CD14-positive monocyte (primary cell): Measurements from ENCODE around the gene PTGES3L. TPM values are rescaled to one million over a fixed set of nuclear protein-coding genes. Genes with fewer than 3 reads are reported as not detected.
"Not testable (repeated sequence)": the region's sequence is repeated elsewhere in the genome, so short reads cannot be mapped to it uniquely, and the experiment has no call there.

Experiments used
- DNase-seq, 3 donors: peaks; one replicate each; pipeline ENCODE4 v3.0.0-alpha.2; 2011 to 2022
- H2AFZ ChIP-seq: 2 replicates; pipeline ENCODE4 v1.6.0; 2012; ENCODE audit warnings: mild to moderate bottlenecking, low read depth, low read length, inconsistent platforms; ENCODE audit not compliant: insufficient read depth, poor library complexity, severe bottlenecking
- H3K27ac ChIP-seq, 2 donors: 1 replicate in 1 of 2; 2 replicates in 1 of 2; pipeline ENCODE4 v1.5.1; 2012 to 2013; ENCODE audit warnings: low read length in 2 of 2, control low read depth in 1 of 2, inconsistent platforms in 1 of 2, low read depth in 1 of 2, mild to moderate bottlenecking in 1 of 2
- H3K27me3 ChIP-seq, 2 donors: one replicate each; pipeline versions ENCODE4 v1.6.0 to v1.6.1; 2011 to 2013; ENCODE audit warnings: low read length in 2 of 2; ENCODE audit not compliant: control insufficient read depth in 2 of 2, insufficient read depth in 2 of 2
- H3K36me3 ChIP-seq, 2 donors: replicated peaks in 1 of 2; 1 replicate in 1 of 2; 2 replicates in 1 of 2; pipeline versions ENCODE4 v1.5.1 to v1.6.1; 2012 to 2013; ENCODE audit warnings: low read length in 2 of 2, control low read depth in 1 of 2, inconsistent platforms in 1 of 2, mild to moderate bottlenecking in 1 of 2; ENCODE audit not compliant: insufficient read depth in 2 of 2, control insufficient read depth in 1 of 2
- H3K4me1 ChIP-seq, 2 donors: 1 replicate in 1 of 2; 2 replicates in 1 of 2; pipeline versions ENCODE4 v1.5.1 to v1.6.1; 2012 to 2013; ENCODE audit warnings: low read length in 2 of 2, control low read depth in 1 of 2, inconsistent platforms in 1 of 2, mild to moderate bottlenecking in 1 of 2, moderate library complexity in 1 of 2; ENCODE audit not compliant: insufficient read depth in 2 of 2, control insufficient read depth in 1 of 2
- H3K4me2 ChIP-seq: replicated peaks from 2 replicates; pipeline ENCODE3; 2012; ENCODE audit warnings: low read length, moderate library complexity, mild to moderate bottlenecking; ENCODE audit not compliant: poor library complexity, severe bottlenecking; ENCODE audit errors: extremely low read depth
- H3K4me3 ChIP-seq, 3 experiments: fragments of 200-600 bp in 1 of 3; sonication (generic) in 1 of 3; replicated peaks in 1 of 3; 1 replicate in 2 of 3; 2 replicates in 1 of 3; pipeline ENCODE4 v1.5.1; 2011 to 2013; ENCODE audit warnings: low read length in 3 of 3, mild to moderate bottlenecking in 3 of 3, control low read depth in 2 of 3, low read depth in 2 of 3, inconsistent platforms in 1 of 3, moderate library complexity in 1 of 3
- H3K79me2 ChIP-seq: 2 replicates; pipeline ENCODE4 v1.6.0; 2012; ENCODE audit warnings: mild to moderate bottlenecking, control low read depth, inconsistent platforms, low read length, moderate library complexity; ENCODE audit not compliant: insufficient read depth
- H3K9ac ChIP-seq: 2 replicates; pipeline ENCODE4 v1.6.0; 2017; ENCODE audit warnings: low read length, mild to moderate bottlenecking; ENCODE audit not compliant: insufficient read depth, poor library complexity, severe bottlenecking
- H3K9me3 ChIP-seq, 2 donors: replicated peaks in 1 of 2; 1 replicate in 1 of 2; 2 replicates in 1 of 2; pipeline versions ENCODE4 v1.5.1 to v1.6.1; 2012 to 2013; ENCODE audit warnings: low read length in 2 of 2, control low read depth in 1 of 2; ENCODE audit not compliant: control insufficient read depth in 1 of 2, insufficient read depth in 1 of 2
- H4K20me1 ChIP-seq: 2 replicates; pipeline ENCODE4 v1.6.0; 2012; ENCODE audit warnings: mild to moderate bottlenecking, low read length, control low read depth, moderate library complexity; ENCODE audit not compliant: insufficient read depth
- H3K27ac Mint-ChIP-seq, 7 donors: one replicate each; pipeline ENCODE4 v1.8.0; 2020; ENCODE audit warnings: mild to moderate bottlenecking in 7 of 7, mixed read lengths in 7 of 7, moderate library complexity in 6 of 7, inconsistent platforms in 2 of 7
- H3K27me3 Mint-ChIP-seq, 3 donors: one replicate each; pipeline ENCODE4 v1.8.0; 2021 to 2022; ENCODE audit warnings: low read depth in 3 of 3, mild to moderate bottlenecking in 3 of 3, mixed read lengths in 3 of 3, moderate library complexity in 3 of 3, inconsistent platforms in 1 of 3
- H3K36me3 Mint-ChIP-seq, 2 donors: one replicate each; pipeline ENCODE4 v1.8.0; 2020; ENCODE audit warnings: mixed read lengths in 2 of 2, inconsistent platforms in 1 of 2, mild to moderate bottlenecking in 1 of 2
- H3K4me1 Mint-ChIP-seq: one replicate; pipeline ENCODE4 v1.8.0; 2020; ENCODE audit warnings: mild to moderate bottlenecking, mixed read lengths
- H3K4me3 Mint-ChIP-seq, 2 donors: one replicate each; pipeline ENCODE4 v1.8.0; 2020; ENCODE audit warnings: mild to moderate bottlenecking in 2 of 2, mixed read lengths in 2 of 2, moderate library complexity in 1 of 2
- H3K9me3 Mint-ChIP-seq, 7 donors: one replicate each; pipeline ENCODE4 v1.8.0; 2020 to 2022; ENCODE audit warnings: mixed read lengths in 7 of 7, mild to moderate bottlenecking in 6 of 7, moderate library complexity in 6 of 7, inconsistent platforms in 2 of 7
- WGBS: methylation state at CpG from one replicate; pipeline ENCODE4 v1.1.5; 2013; ENCODE audit warnings: missing lambda C conversion rate; ENCODE audit not compliant: insufficient coverage; 5-methylcytosine and 5-hydroxymethylcytosine counted together
- intact Hi-C, 2 donors: fragments of 100-400 bp; cut with micrococcal nuclease; formaldehyde crosslinking; loops; one replicate each; pipeline versions ENCODE4 v1.15.0 to v1.15.1; 2023
- polyA plus RNA-seq, 3 donors: library from polyadenylated mRNA; depleted of rRNA in 1 of 3; unstranded in 2 of 3; stranded (reverse) in 1 of 3; fragments of 300-500 nt in 2 of 3; fragments of >200 nt in 1 of 3; fragmentation: Illumina TruSeq in 2 of 3; gene quantifications; 1 replicate in 2 of 3; 2 replicates in 1 of 3; pipeline ENCODE4 v1.2.3, GENCODE V29; 2012 to 2021
- TF ChIP-seq, protein P1 (sequence below): fragments of 200-600 bp; IDR thresholded peaks from one replicate; pipeline ENCODE4 v1.8.0; 2022; ENCODE audit warnings: antibody characterized with exemption, mild to moderate bottlenecking

PTGES3L gene
- polyA plus RNA-seq, 3 donors, result 0.32 TPM; not detected in 2

DNA sequence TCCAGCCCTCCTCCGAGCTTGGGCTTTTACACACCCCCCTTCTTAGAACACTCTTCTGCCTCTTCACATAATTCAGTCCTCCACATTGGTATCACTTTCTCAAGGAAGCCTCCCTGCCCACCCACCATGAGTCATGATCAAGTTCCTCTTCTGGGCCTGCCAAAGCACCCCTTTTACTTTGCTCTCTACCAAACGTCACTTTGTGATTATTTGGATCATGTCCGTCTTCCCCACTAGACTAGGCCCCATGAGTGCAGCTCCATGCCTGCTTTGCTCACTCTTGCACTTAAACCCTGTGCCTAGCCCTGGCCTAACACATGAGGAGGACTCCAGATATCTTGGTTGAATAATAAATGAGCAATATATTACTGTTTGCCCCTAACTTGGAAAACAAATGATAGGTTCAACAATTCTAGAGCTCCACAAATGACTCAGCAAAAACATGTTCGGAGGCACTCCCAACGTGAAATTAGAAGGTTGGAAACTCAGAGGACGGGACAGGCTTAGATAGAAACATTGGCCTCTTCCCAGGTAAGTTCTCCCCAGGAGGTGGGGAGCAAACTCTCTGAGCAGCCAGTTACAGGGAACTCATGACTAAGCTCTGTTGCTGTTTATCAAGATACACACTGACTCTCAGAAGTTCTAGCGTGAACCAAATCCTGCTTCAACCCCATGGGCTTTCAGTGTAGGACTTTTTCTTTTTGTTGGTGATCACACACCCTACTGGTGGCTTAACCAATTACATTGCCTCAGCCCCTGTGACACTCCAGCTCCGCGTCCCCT lies 51.0 kb downstream of the PTGES3L start:
- TF ChIP-seq, protein P1, sequence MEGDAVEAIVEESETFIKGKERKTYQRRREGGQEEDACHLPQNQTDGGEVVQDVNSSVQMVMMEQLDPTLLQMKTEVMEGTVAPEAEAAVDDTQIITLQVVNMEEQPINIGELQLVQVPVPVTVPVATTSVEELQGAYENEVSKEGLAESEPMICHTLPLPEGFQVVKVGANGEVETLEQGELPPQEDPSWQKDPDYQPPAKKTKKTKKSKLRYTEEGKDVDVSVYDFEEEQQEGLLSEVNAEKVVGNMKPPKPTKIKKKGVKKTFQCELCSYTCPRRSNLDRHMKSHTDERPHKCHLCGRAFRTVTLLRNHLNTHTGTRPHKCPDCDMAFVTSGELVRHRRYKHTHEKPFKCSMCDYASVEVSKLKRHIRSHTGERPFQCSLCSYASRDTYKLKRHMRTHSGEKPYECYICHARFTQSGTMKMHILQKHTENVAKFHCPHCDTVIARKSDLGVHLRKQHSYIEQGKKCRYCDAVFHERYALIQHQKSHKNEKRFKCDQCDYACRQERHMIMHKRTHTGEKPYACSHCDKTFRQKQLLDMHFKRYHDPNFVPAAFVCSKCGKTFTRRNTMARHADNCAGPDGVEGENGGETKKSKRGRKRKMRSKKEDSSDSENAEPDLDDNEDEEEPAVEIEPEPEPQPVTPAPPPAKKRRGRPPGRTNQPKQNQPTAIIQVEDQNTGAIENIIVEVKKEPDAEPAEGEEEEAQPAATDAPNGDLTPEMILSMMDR, result peak; percentile 84
- peak overlapping the region; percentile 96 to 99 (median 98) for H3K27ac Mint-ChIP-seq
- H2AFZ ChIP-seq, result peak overlapping the region; percentile 67
- peak overlapping the region; percentile 63 to 84 for H3K4me3 Mint-ChIP-seq
- H3K9me3 Mint-ChIP-seq, result no peaks in the 10 kb centered on the region
- peaks cover 20 to 23% of the 10 kb centered on the region in 2 donors for H3K4me1 ChIP-seq
- peak overlapping the region; percentile 90 to 96 for H3K27ac ChIP-seq
- H3K27me3 Mint-ChIP-seq, result peaks cover 0 to 5% (median under 1%) of the 10 kb centered on the region in 3 donors
- H3K36me3 ChIP-seq, result no peaks in the 10 kb centered on the region
- H3K36me3 Mint-ChIP-seq, result no peaks in the 10 kb centered on the region
- 5% methylated on average over 6 of the region's 9 CpGs for WGBS
- H3K4me2 ChIP-seq, result peak overlapping the region; percentile 67
- H3K4me1 Mint-ChIP-seq, result peaks cover 17% of the 10 kb centered on the region
- H3K4me3 ChIP-seq, result peak overlapping the region; percentile 29 to 65 (median 46)
- H3K27me3 ChIP-seq, result no peaks in the 10 kb centered on the region
- no peaks in the 10 kb centered on the region for H3K9me3 ChIP-seq
- intact Hi-C loops, result no loop called here
- no peaks in the 10 kb centered on the region for H3K79me2 ChIP-seq
- peak overlapping the region; percentile 71 for H3K9ac ChIP-seq
- peak; percentile 87 to 94 (median 89) for DNase-seq
- no peaks in the 10 kb centered on the region for H4K20me1 ChIP-seq

DNA sequence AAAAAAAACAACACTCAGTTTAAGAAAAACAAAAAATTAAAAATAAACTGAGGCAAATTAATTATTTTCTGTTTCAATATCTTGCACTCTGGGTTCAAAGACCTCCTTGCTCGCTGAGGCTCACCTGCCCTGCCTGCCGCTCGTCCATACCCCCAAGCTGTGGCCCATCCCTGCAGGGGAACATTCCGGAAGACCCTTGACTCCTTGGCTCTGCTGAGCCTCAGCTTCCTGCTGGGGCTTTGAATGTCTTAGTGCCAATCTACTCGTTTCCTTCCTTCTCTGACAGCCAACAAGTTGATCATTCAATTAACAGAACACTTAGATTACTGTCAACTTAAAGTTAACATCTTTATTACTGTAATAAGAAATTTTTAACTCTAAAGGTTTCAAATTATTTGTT lies 55.0 kb downstream of the PTGES3L start:
- WGBS, result 20% methylated on average over 1 of the region's 5 CpGs
- no peaks in the 10 kb centered on the region for H4K20me1 ChIP-seq
- peak overlapping the region; percentile 73 for H2AFZ ChIP-seq
- no peak for DNase-seq
- TF ChIP-seq, protein P1, result no peak
- H3K36me3 Mint-ChIP-seq, result no peaks in the 10 kb centered on the region
- no peak overlapping the region for H3K4me3 ChIP-seq
- no peak overlapping the region for H3K4me2 ChIP-seq
- H3K4me1 Mint-ChIP-seq, result peaks cover 17% of the 10 kb centered on the region
- H3K27me3 ChIP-seq, result no peaks in the 10 kb centered on the region
- peaks cover 20 to 23% of the 10 kb centered on the region in 2 donors for H3K4me1 ChIP-seq
- H3K36me3 ChIP-seq, result no peaks in the 10 kb centered on the region
- H3K27ac ChIP-seq, result no peak overlapping the region
- no peaks in the 10 kb centered on the region for H3K27me3 Mint-ChIP-seq
- no peak overlapping the region for H3K9ac ChIP-seq
- H3K27ac Mint-ChIP-seq, result no peak overlapping the region
- no peaks in the 10 kb centered on the region for H3K9me3 Mint-ChIP-seq
- no peak overlapping the region for H3K4me3 Mint-ChIP-seq
- H3K79me2 ChIP-seq, result no peaks in the 10 kb centered on the region
- no peaks in the 10 kb centered on the region for H3K9me3 ChIP-seq
- intact Hi-C loops, result no loop called here

DNA sequence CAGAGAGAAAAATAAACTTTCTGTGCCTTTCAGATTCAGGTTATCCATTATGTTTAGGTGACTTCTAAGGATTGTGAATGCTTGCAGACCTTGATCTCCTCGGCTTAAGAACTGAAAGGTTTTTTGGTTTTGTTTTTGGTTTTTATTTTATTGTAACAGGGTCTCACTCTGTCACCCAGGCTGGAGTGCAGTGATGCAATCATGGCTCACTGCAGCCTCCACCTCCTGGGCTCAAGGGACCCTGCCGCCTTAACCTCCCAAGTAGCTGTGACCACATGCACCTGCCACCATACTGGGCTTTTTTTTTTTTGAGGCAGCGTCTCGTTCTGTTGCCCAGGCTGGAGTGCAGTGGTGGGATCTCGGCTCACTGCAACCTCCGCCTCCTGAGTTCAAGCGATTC lies 56.4 kb downstream of the PTGES3L start:
- H3K4me3 Mint-ChIP-seq, H3K27ac ChIP-seq, DNase-seq, H3K36me3 ChIP-seq, H3K27me3 ChIP-seq, H3K36me3 Mint-ChIP-seq, H3K27me3 Mint-ChIP-seq, H3K9me3 Mint-ChIP-seq, H3K4me1 Mint-ChIP-seq, H3K4me3 ChIP-seq, H3K9me3 ChIP-seq, H3K4me2 ChIP-seq, H3K79me2 ChIP-seq, H4K20me1 ChIP-seq, H2AFZ ChIP-seq, H3K27ac Mint-ChIP-seq, intact Hi-C loops, H3K9ac ChIP-seq: not testable (repeated sequence)
- peaks cover 12 to 14% of the 10 kb centered on the region in 2 donors for H3K4me1 ChIP-seq
- 92% methylated on average over 5 of the region's 7 CpGs for WGBS
